Body of pancreas (tissue), 4 donors: ENCODE measurements around the gene PDZK1IP1.
A peak's percentile ranks its signal among the peaks of the same experiment; 100 is the strongest.
"Not testable (repeated sequence)": the region's sequence is repeated elsewhere in the genome, so short reads cannot be mapped to it uniquely, and the experiment has no call there.

Experiments used
- CTCF ChIP-seq, 7 experiments: fragments of 450-650 bp in 4 of 7; fragments of 200-600 bp in 3 of 7; sonication (generic) in 3 of 7; IDR thresholded peaks; one replicate each; pipeline ENCODE4 v1.5.1; 2016 to 2019; ENCODE audit warnings: antibody characterized with exemption in 7 of 7
- POLR2A ChIP-seq, 3 donors: fragments of 450-650 bp; IDR thresholded peaks; one replicate each; pipeline ENCODE4 v1.6.1; 2016; ENCODE audit warnings: antibody characterized with exemption in 3 of 3, mild to moderate bottlenecking in 2 of 3

DNA sequence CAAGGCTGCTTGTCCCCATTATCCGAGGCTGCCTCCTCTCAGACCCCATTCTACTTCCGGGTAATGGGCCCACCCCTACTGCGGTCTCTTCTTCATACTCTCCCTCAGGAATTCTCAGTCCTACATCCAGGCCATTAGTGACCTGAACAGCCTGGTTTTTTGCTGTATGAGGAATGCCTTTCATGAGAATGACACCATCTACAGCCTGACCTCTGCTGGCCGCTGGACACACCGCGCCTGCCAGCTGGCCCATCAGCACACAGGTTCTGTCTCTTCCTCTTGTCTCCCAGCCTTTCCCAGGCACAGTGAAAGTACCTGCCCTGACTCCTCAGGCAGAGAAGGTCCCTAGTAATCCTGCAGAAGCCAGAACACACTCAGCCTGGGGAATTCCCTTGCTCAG, 46.2 kb downstream of the PDZK1IP1 start:
- peak in 3 of 7 experiments; percentile 6 to 11 (median 11) for TF ChIP-seq CTCF (IDR thresholded peaks at IDR 0.05)
- not testable (repeated sequence) for TF ChIP-seq POLR2A (IDR thresholded peaks at IDR 0.05)
